Measurements from ENCODE around the gene UPP1.

DNA sequence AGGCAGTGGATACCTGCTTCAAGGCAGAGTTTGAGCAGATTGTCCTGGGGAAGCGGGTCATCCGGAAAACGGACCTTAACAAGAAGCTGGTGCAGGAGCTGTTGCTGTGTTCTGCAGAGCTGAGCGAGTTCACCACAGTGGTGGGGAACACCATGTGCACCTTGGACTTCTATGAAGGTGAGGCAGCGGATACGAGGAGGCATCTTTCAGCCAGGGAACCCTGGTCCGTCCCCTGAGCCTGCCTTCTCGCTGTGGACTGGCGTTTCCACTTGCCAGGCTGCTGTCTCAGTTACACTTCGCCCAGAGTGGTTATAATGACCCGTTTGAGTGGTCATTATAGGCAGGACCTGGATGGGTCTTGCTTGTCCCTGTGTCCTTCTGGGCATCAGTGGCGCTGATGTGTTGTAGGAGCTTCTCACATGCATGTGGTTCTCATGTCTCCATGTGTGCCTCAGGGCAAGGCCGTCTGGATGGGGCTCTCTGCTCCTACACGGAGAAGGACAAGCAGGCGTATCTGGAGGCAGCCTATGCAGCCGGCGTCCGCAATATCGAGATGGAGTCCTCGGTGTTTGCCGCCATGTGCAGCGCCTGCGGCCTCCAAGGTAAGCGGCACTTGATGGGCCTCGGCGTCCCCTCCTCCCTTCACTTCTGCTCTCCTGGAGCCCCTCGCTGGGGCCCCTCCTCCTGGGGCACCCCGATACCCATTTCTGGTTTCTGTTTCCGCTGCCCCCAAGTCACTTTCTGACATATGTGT is 18.0 kb downstream of the UPP1 start:
- TF ChIP-seq FOS (IDR thresholded peaks at IDR 0.05; ENCODE audit: low read depth, low read length) (no peak), RAD21 (IDR thresholded peaks at IDR 0.05; ENCODE audit: low read length) (no peak), NFE2L2 (IDR thresholded peaks at IDR 0.05; ENCODE audit: low read depth, low read length) (no peak)
- TF ChIP-seq, protein P1, sequence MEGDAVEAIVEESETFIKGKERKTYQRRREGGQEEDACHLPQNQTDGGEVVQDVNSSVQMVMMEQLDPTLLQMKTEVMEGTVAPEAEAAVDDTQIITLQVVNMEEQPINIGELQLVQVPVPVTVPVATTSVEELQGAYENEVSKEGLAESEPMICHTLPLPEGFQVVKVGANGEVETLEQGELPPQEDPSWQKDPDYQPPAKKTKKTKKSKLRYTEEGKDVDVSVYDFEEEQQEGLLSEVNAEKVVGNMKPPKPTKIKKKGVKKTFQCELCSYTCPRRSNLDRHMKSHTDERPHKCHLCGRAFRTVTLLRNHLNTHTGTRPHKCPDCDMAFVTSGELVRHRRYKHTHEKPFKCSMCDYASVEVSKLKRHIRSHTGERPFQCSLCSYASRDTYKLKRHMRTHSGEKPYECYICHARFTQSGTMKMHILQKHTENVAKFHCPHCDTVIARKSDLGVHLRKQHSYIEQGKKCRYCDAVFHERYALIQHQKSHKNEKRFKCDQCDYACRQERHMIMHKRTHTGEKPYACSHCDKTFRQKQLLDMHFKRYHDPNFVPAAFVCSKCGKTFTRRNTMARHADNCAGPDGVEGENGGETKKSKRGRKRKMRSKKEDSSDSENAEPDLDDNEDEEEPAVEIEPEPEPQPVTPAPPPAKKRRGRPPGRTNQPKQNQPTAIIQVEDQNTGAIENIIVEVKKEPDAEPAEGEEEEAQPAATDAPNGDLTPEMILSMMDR (conservative IDR thresholded peaks at IDR 0.05; ENCODE audit: low read depth, low read length) = no peak

Data from IMR-90 (cell line).